GM12864 (cell line): ENCODE measurements around the gene ZBTB25.
A peak's percentile ranks its signal among the peaks of the same experiment; 100 is the strongest.

Source experiments
- DNase-seq: peaks from one replicate; pipeline ENCODE4 v3.0.0-alpha.2; 2011; ENCODE audit warnings: low read depth
- H3K4me3 ChIP-seq: 2 replicates; pipeline ENCODE4 v1.5.1; 2011; ENCODE audit warnings: mild to moderate bottlenecking, low read depth, low read length, control low read depth
- TF ChIP-seq, protein P1 (sequence below): IDR thresholded peaks from 2 replicates; pipeline ENCODE4 v1.5.1; 2011; ENCODE audit warnings: low read depth, mild to moderate bottlenecking, moderate library complexity, low read length, control low read depth, inconsistent platforms; ENCODE audit errors: missing control alignments

The ZBTB25 gene

DNA sequence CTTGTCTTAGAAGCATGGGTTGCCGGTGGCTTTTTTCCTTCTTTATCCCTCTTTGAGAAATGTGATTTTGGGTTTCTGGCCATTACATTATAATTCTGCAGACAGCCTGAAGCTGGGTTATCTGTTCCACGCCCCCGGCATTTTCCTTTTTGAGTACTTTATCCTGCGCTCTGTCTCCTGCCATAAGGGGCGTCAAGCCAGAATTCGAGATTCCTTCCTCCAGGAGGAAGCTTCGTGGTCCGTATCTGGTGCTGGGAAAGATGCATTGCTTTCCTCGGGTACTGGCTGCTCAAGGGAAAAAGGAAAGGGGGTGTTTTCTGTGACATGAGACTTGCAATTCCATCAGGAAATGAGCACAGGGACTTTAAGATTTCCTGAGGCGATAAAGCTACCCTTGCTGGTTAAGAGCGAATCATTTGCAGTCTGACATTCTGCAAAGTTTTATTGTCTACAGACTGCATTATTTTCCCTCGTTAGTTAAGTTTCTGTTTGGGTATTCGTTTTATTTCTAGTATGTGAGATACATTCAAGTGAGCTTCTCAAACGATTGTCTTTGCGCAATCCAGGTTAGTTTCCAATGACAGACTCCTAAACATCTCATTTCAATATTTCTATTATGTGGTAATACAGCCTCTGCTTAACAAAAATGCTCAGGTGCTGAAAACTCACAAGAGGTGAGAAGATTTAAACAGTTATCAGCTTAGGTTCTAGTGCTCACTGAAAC lies 37.6 kb downstream of the ZBTB25 start:
- peak overlapping the region; percentile 76 for H3K4me3 ChIP-seq
- TF ChIP-seq, protein P1, sequence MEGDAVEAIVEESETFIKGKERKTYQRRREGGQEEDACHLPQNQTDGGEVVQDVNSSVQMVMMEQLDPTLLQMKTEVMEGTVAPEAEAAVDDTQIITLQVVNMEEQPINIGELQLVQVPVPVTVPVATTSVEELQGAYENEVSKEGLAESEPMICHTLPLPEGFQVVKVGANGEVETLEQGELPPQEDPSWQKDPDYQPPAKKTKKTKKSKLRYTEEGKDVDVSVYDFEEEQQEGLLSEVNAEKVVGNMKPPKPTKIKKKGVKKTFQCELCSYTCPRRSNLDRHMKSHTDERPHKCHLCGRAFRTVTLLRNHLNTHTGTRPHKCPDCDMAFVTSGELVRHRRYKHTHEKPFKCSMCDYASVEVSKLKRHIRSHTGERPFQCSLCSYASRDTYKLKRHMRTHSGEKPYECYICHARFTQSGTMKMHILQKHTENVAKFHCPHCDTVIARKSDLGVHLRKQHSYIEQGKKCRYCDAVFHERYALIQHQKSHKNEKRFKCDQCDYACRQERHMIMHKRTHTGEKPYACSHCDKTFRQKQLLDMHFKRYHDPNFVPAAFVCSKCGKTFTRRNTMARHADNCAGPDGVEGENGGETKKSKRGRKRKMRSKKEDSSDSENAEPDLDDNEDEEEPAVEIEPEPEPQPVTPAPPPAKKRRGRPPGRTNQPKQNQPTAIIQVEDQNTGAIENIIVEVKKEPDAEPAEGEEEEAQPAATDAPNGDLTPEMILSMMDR = no peak
- no peak for DNase-seq

DNA sequence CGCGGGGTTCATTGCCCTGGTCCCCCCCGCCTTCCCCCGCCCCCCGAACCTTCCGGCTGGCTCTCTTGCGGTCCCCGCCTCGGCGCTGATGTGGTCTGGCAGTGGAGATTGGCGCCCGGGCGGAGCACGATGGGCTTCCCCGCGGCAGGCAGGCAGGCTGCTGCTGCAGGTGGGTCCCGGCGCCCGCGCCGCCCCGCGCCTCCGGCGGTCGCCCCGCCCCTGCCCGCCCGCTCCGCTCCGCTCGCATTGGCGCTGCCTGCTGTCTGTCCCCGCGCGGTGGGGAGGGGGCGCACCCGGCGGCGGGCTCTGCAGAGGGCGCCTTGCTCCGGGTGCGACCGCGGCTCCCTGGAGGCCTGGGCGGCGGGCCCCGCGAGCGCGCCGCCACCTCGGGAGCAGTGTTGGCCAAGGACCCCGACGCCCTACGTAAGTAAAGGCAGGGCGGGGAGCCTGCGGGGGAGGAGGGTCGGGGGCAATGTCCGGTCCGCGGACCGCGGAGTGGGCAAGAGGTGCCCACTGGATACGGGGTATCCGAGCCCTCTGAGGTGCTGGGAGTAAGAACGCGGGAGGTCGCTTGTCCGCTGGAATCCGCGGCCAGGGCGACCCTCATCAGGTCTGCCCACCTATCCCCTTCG lies 38.3 kb downstream of the ZBTB25 start, which contains the start of gene AKAP5:
Gene AKAP5, plus strand, starts transcription at position 309 of the 632 bp plus-strand sequence. CDS start 2,896 bp downstream, outside the sequence.
- no peak for DNase-seq
- H3K4me3 ChIP-seq = peak within 1 kb of the TSS; percentile 76
- TF ChIP-seq, protein P1 = no peak

DNA sequence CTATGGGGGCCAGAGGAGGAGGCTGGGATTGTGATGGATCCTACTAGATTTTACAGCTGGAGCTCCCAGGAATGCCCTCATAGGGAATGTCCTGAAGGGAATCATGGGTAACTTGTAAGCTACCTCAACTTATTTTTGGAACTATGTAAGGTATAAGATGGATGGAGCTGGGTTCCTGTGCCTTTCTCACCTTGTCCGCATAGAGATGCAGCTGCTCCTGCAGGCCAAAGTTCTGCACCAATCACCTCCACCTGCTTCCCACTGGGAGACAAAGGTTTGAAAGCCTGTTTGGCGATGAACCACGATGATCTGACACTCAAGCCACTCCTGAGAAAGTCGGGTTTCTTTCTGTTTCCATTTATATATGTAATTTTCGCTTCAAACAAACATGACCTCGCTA lies 39.0 kb downstream of the ZBTB25 start:
- peak overlapping the region; percentile 76 for H3K4me3 ChIP-seq
- TF ChIP-seq, protein P1 = no peak
- no peak for DNase-seq

DNA sequence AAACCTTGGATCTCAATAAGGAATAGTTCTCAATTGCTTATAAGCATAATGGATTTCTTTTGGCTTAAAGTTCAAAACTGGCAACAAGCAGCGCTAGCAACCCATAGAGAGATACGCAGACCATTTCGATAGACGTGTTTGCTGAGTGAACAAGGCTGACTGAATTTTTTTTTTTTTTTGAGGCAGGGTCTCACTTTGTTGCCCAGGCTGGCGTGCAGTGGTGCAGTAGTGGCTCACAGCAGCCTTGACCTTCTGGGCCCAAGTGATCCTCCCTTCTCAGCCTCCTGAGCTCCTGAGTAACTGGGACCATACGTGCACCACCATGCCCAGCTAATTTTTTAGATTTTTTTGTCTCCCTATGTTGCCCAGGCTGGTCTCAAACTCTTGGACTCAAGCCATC lies 39.8 kb downstream of the ZBTB25 start:
- TF ChIP-seq, protein P1 = no peak
- DNase-seq = no peak
- H3K4me3 ChIP-seq = no peak overlapping the region; the same call in 1 of the 2 replicates

DNA sequence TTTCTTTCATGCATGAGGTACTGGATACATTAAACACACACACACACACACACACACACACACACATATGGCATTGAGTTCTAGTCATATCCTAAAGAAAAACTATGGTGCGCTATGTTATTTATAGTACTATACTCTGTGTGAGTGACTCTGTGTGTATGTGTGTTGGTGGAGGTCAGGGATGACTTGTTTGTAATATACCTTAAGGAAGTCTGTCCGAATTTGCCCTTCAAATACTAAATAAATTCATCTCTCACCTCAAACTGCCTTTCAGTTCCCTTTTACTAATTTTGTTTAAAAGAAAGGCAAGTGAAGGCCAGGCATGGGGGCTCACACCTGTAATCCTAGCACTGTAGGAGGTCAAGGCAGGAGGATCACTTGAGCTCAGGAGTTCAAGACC lies 40.4 kb downstream of the ZBTB25 start:
- TF ChIP-seq, protein P1 = no peak
- no peak overlapping the region for H3K4me3 ChIP-seq

DNA sequence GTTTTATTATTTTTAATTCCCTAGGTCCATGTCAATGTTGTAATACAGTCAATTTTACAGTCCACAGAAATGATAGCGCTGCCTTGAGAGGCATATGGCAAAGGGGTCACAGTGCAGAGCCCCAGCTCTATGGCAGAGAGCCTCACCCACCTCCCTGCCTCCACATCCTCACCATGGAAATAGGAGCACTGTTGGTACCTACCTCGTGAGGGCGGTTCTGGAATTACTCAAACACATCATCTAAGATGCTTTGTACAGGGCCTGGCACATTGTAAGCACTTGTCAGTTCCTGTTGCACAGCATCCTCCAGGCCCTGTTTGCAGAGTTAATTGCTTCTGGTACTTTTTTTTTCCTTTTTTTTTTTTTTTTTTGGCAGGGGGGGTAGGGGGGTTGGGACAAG lies 42.4 kb downstream of the ZBTB25 start:
- DNase-seq = no peak

More for the DNA sequence above, 40.4 kb downstream of the ZBTB25 start:
- DNase-seq = peak; percentile 65

More for the DNA sequence above, 42.4 kb downstream of the ZBTB25 start:
- TF ChIP-seq, protein P1 = no peak
- H3K4me3 ChIP-seq = no peak overlapping the region
